AG09319 (cell line): Measurements from ENCODE around the gene PRAMEF20.

Experiments used
- DNase-seq: peaks from one replicate; pipeline ENCODE4 v3.0.0-alpha.2; 2010; ENCODE audit warnings: low read depth; ENCODE audit errors: extremely low read depth
- CTCF ChIP-seq: IDR thresholded peaks from 2 replicates; pipeline ENCODE4 v1.5.1; 2011; ENCODE audit warnings: low read depth, mild to moderate bottlenecking, inconsistent platforms, low read length, moderate library complexity

The PRAMEF20 gene

GRCh38 chr1:13462682-13463081 is 52.4 kb downstream of the PRAMEF20 start:
- no peak for TF ChIP-seq CTCF

GRCh38 chr1:13465515-13465914 is 55.3 kb downstream of the PRAMEF20 start:
- no peak for DNase-seq
- TF ChIP-seq CTCF, result no peak

More at GRCh38 chr1:13462682-13463081, 52.4 kb downstream of the PRAMEF20 start:
- no peak for DNase-seq

GRCh38 chr1:13469343-13469742 is 59.1 kb downstream of the PRAMEF20 start:
- DNase-seq, result no peak
- no peak for TF ChIP-seq CTCF
